Adrenal gland (tissue), 5 donors: Measurements from ENCODE around the gene HP.
A peak's percentile ranks its signal among the peaks of the same experiment; 100 is the strongest.

ENCODE experiments used
- CTCF ChIP-seq, 6 experiments: fragments of 450-650 bp in 4 of 6; fragments of 200-600 bp in 2 of 6; sonication (generic) in 1 of 6; IDR thresholded peaks; 1 replicate in 5 of 6; 2 replicates in 1 of 6; pipeline versions ENCODE4 v1.5.1 to v1.8.0; 2016 to 2021; ENCODE audit warnings: antibody characterized with exemption in 6 of 6, mild to moderate bottlenecking in 2 of 6, moderate library complexity in 1 of 6
- POLR2A ChIP-seq, 2 donors: fragments of 450-650 bp; IDR thresholded peaks; one replicate each; pipeline ENCODE4 v1.6.1; 2017; ENCODE audit warnings: antibody characterized with exemption in 2 of 2, mild to moderate bottlenecking in 2 of 2, moderate library complexity in 1 of 2
- donor health status: DM: no; HTN: no; CAD: no.

- TF ChIP-seq CTCF (IDR thresholded peaks at IDR 0.05) (no peak), POLR2A (IDR thresholded peaks at IDR 0.05) (peak in 1 of 2 donors; percentile 6)
These were observed 18.4 kb downstream of the HP start for GRCh38 chr16:72072514-72073342.
